HepG2 (cell line): ENCODE data around the gene FRMD1. TPM values are rescaled to one million over a fixed set of nuclear protein-coding genes. Genes with fewer than 3 reads are reported as not detected.

Experiments used
- ATAC-seq: fragments of 200-7000 bp; cut with Tn5 transposase; 3 replicates; pipeline ENCODE4 v1.9.1; 2020; ENCODE audit warnings: mild to moderate bottlenecking, moderate library complexity
- BruUV-seq: library from RNA; stranded (reverse); fragments of 400-500 nt; replicated peaks from 2 replicates; lab custom pipeline; 2021; lab: Mats Ljungman, UMichigan
- CTCF ChIA-PET: fragments of 300-600 bp; formaldehyde crosslinking; extraction: SDS; loops from one replicate; lab custom pipeline; 2021; ENCODE audit warnings: low total read pairs, inconsistent platforms, low intra/inter-chr PET ratio; lab: Yijun Ruan, JAX
- POLR2A ChIA-PET: fragments of 350-600 bp; sonication (Branson Sonifier 250); formaldehyde crosslinking; loops from one replicate; lab custom pipeline; 2020; ENCODE audit warnings: antibody characterized with exemption, inconsistent platforms; lab: Yijun Ruan, JAX
- DNase-seq: peaks from one replicate; pipeline ENCODE4 v3.0.0-alpha.2; 2015; ENCODE audit warnings: low spot score
- FAIRE-seq: peaks from 3 replicates; lab custom pipeline; 2011; peaks lifted over from hg19 to GRCh38; lab: Jason Lieb, UNC
- H2AFZ ChIP-seq: one replicate; pipeline ENCODE4 v1.6.1; 2011; ENCODE audit warnings: low read length, inconsistent platforms
- H3K27ac ChIP-seq: fragments of 300-600 bp; 3 replicates; pipeline ENCODE4 v1.8.0; 2011; ENCODE audit warnings: mixed run types, mild to moderate bottlenecking, mixed read lengths, low read length, inconsistent platforms; ENCODE audit not compliant: insufficient read depth; ENCODE audit errors: extremely low read length
- H3K27me3 ChIP-seq, 2 experiments: fragments of 200-600 bp in 1 of 2; 2 replicates in 1 of 2; 3 replicates in 1 of 2; pipeline versions ENCODE4 v1.6.0 to v1.8.0; 2011; ENCODE audit warnings: low read length in 2 of 2, mild to moderate bottlenecking in 2 of 2, moderate library complexity in 2 of 2, inconsistent platforms in 1 of 2; ENCODE audit not compliant: insufficient read depth in 2 of 2, control insufficient read depth in 1 of 2
- H3K36me3 ChIP-seq, 2 experiments: fragments of 200-600 bp in 1 of 2; replicated peaks in 1 of 2; 2 replicates in 1 of 2; 3 replicates in 1 of 2; pipeline versions ENCODE4 v1.5.1 to v1.8.0; 2011; ENCODE audit warnings: low read length in 2 of 2, inconsistent platforms in 1 of 2; ENCODE audit not compliant: insufficient read depth in 2 of 2, control insufficient read depth in 1 of 2
- H3K4me1 ChIP-seq: 2 replicates; pipeline ENCODE4 v1.5.1; 2012; ENCODE audit warnings: low read length, inconsistent platforms; ENCODE audit not compliant: insufficient read depth
- H3K4me2 ChIP-seq: 2 replicates; pipeline ENCODE4 v1.6.0; 2011; ENCODE audit warnings: low read depth, low read length, inconsistent platforms
- H3K4me3 ChIP-seq, 3 experiments: fragments of 200-600 bp in 1 of 3; sonication (generic), shearing (Covaris generic) in 1 of 3; replicated peaks in 1 of 3; 2 replicates each; pipeline ENCODE4 v1.5.1; 2011 to 2016; ENCODE audit warnings: low read length in 3 of 3, inconsistent platforms in 2 of 3, low read depth in 2 of 3, mild to moderate bottlenecking in 2 of 3, control low read depth in 1 of 3, mixed read lengths in 1 of 3; ENCODE audit not compliant: insufficient read depth in 1 of 3
- H3K79me2 ChIP-seq: one replicate; pipeline ENCODE4 v1.6.1; 2011; ENCODE audit warnings: low read length, inconsistent platforms; ENCODE audit not compliant: insufficient read depth
- H3K9ac ChIP-seq: 2 replicates; pipeline ENCODE4 v1.6.0; 2011; ENCODE audit warnings: mild to moderate bottlenecking, low read depth, low read length, inconsistent platforms; ENCODE audit not compliant: insufficient read depth
- H3K9me3 ChIP-seq: 2 replicates; pipeline ENCODE4 v1.5.1; 2012; ENCODE audit warnings: mild to moderate bottlenecking, low read length
- H4K20me1 ChIP-seq: 2 replicates; pipeline ENCODE4 v1.6.0; 2011; ENCODE audit warnings: inconsistent platforms, mild to moderate bottlenecking, low read length, moderate library complexity; ENCODE audit not compliant: insufficient read depth
- NAIF1 ChIP-seq: sonication (generic); formaldehyde crosslinking; IDR thresholded peaks from 2 replicates; pipeline ENCODE4 v1.5.0; 2020; ENCODE audit warnings: mild to moderate bottlenecking, missing genetic modification reagents, borderline replicate concordance
- SNAI1 ChIP-seq: sonication (generic); formaldehyde crosslinking; IDR thresholded peaks from 2 replicates; pipeline ENCODE4 v1.5.0; 2020; ENCODE audit warnings: mild to moderate bottlenecking, missing genetic modification reagents, borderline replicate concordance
- STAG1 ChIP-seq: sonication (generic); formaldehyde crosslinking; IDR thresholded peaks from 2 replicates; pipeline ENCODE4 v1.4.0; 2020; ENCODE audit warnings: missing genetic modification reagents
- WGBS: methylation state at CpG from one replicate; pipeline ENCODE4 v1.1.6; 2017; ENCODE audit warnings: low lambda C conversion rate; 5-methylcytosine and 5-hydroxymethylcytosine counted together
- in situ Hi-C: cut with HindIII; loops from 2 replicates; pipeline ENCODE4 v1.10.0; 2017; ENCODE audit warnings: low pct_unique_long_range_greater_than_20kb; ENCODE audit not compliant: extremely low pct_ligation_motif_present
- intact Hi-C: fragments of 100-400 bp; cut with micrococcal nuclease; formaldehyde crosslinking; loops from one replicate; pipeline ENCODE4 v1.10.0; 2022; ENCODE audit not compliant: unreplicated experiment
- polyA plus RNA-seq, 8 experiments: library from polyadenylated mRNA; depleted of rRNA in 3 of 8; stranded (reverse) in 7 of 8; unstranded in 1 of 8; fragments of >200 nt; fragmentation: Illumina TruSeq in 4 of 8; extraction: Trizol in 4 of 8; gene quantifications; 2 replicates each; pipeline versions ENCODE4 v1.2.1 to v1.2.3, GENCODE V29; 2011 to 2016; ENCODE audit warnings: low read depth in 4 of 8, missing spikeins in 1 of 8, mixed read lengths in 1 of 8; ENCODE audit not compliant: insufficient read depth in 1 of 8
- total RNA-seq, 5 experiments: library from RNA; depleted of rRNA; stranded (reverse); fragments of >200 nt; fragmentation: Illumina TruSeq; extraction: Trizol; gene quantifications; 2 replicates each; pipeline ENCODE4 v1.2.3, GENCODE V29; 2016; ENCODE audit warnings: low read depth in 1 of 5
- TF ChIP-seq, protein P1 (sequence below): sonication (generic); formaldehyde crosslinking; IDR thresholded peaks from 2 replicates; pipeline ENCODE4; 2020; ENCODE audit warnings: missing genetic modification reagents, mild to moderate bottlenecking, borderline replicate concordance
- TF ChIP-seq, protein P2 (sequence below): sonication (generic); formaldehyde crosslinking; IDR thresholded peaks from 2 replicates; pipeline ENCODE4 v1.5.0; 2020; ENCODE audit warnings: mild to moderate bottlenecking, missing genetic modification reagents, moderate library complexity

Gene FRMD1
- total and polyA plus RNA-seq, 2 of the 13 experiments (the other 11 are each of a cell fraction or from before 2014, with no cell fraction given) = 0.01 TPM; not detected in 1

DNA sequence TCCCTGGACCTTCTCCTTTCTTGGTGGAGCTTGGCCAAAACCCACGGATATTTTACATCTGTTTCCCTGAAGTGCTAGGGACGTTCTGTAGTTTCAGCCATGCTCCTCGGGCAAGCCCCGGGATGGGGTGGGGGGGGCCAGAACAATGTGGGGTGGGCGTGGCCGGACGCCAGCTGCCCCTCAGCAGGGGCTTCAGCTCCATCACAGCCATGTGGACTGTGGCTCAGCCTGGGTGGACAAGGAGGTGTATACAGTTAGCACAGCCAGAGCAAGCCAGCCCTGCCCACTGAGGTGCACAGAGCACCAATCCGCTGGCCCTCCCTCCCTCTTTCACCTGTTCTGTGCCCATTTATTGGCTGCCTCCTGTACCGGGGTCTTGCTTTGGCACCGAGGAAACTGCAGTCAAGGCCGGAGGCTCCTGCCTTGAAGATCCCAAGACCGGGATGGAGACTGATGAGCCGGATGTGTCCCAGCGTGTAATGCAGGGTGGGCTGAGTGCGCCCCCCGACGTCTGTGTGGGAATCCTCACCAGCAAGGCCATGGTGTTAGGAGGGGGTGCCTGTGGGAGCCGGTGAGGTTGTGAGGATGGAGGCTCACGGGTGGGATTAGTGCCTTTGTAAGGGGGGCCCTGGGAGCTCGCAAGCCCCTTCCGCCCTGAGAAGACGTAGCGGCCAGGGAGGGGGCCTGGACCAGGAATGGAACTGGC lies 28.0 kb downstream of the FRMD1 start:
- no peaks in the 10 kb centered on the region for H4K20me1 ChIP-seq
- DNase-seq (no peak), FAIRE-seq (no peak), ATAC-seq (peak; percentile 16; the same call in 2 of the 3 replicates)
- no peak overlapping the region for H3K9ac ChIP-seq
- H3K27ac ChIP-seq = no peak overlapping the region
- no peaks in the 10 kb centered on the region for H3K9me3 ChIP-seq
- POLR2A ChIA-PET = no interaction called here
- no peak overlapping the region for H2AFZ ChIP-seq
- no peak overlapping the region for H3K4me2 ChIP-seq
- intact Hi-C loops (no loop called here), in situ Hi-C loops (loop anchor here (10.0 kb wide), 1 partner anchor 84 kb away; no protein-coding TSS in a partner anchor)
- no peaks in the 10 kb centered on the region for H3K36me3 ChIP-seq
- H3K27me3 ChIP-seq = peaks cover 19 to 75% of the 10 kb centered on the region in 2 experiments
- no peaks in the 10 kb centered on the region for H3K79me2 ChIP-seq
- BruUV-seq = no TSS peak
- TF ChIP-seq STAG1 (CRISPR knock-in tag) (peak; percentile 68), NAIF1 (no peak), SNAI1 (no peak)
- TF ChIP-seq, protein P1, sequence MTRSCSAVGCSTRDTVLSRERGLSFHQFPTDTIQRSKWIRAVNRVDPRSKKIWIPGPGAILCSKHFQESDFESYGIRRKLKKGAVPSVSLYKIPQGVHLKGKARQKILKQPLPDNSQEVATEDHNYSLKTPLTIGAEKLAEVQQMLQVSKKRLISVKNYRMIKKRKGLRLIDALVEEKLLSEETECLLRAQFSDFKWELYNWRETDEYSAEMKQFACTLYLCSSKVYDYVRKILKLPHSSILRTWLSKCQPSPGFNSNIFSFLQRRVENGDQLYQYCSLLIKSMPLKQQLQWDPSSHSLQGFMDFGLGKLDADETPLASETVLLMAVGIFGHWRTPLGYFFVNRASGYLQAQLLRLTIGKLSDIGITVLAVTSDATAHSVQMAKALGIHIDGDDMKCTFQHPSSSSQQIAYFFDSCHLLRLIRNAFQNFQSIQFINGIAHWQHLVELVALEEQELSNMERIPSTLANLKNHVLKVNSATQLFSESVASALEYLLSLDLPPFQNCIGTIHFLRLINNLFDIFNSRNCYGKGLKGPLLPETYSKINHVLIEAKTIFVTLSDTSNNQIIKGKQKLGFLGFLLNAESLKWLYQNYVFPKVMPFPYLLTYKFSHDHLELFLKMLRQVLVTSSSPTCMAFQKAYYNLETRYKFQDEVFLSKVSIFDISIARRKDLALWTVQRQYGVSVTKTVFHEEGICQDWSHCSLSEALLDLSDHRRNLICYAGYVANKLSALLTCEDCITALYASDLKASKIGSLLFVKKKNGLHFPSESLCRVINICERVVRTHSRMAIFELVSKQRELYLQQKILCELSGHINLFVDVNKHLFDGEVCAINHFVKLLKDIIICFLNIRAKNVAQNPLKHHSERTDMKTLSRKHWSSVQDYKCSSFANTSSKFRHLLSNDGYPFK (CRISPR knock-in tag) = 0 out of 2 replicates have a peak, but pooled peaks have one; percentile 28
- TF ChIP-seq, protein P2, sequence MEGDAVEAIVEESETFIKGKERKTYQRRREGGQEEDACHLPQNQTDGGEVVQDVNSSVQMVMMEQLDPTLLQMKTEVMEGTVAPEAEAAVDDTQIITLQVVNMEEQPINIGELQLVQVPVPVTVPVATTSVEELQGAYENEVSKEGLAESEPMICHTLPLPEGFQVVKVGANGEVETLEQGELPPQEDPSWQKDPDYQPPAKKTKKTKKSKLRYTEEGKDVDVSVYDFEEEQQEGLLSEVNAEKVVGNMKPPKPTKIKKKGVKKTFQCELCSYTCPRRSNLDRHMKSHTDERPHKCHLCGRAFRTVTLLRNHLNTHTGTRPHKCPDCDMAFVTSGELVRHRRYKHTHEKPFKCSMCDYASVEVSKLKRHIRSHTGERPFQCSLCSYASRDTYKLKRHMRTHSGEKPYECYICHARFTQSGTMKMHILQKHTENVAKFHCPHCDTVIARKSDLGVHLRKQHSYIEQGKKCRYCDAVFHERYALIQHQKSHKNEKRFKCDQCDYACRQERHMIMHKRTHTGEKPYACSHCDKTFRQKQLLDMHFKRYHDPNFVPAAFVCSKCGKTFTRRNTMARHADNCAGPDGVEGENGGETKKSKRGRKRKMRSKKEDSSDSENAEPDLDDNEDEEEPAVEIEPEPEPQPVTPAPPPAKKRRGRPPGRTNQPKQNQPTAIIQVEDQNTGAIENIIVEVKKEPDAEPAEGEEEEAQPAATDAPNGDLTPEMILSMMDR (CRISPR knock-in tag) = peak; percentile 74
- H3K4me1 ChIP-seq = no peaks in the 10 kb centered on the region
- H3K4me3 ChIP-seq = no peak overlapping the region
- CTCF ChIA-PET = no interaction called here
- WGBS = 36% methylated on average over 22 of the region's 23 CpGs
